Smooth muscle cell (in vitro differentiated cells): ENCODE results near the gene NT5C. TPM values are rescaled to one million over a fixed set of nuclear protein-coding genes. Genes with fewer than 3 reads are reported as not detected.

Source experiments
- DNase-seq: peaks from one replicate; lab custom pipeline; 2025; ENCODE audit not compliant: unreplicated experiment; lab: John Stamatoyannopoulos, UW
- H2AFZ ChIP-seq: fragments of 200-600 bp; sonication (generic); 2 replicates; pipeline ENCODE4 v1.6.0; 2016; ENCODE audit warnings: antibody characterized with exemption, low read depth, mild to moderate bottlenecking
- H3F3A ChIP-seq: fragments of 200-600 bp; sonication (generic); 2 replicates; pipeline ENCODE4 v1.6.0; 2017; ENCODE audit warnings: antibody characterized with exemption, low read depth
- H3K27ac ChIP-seq: fragments of 200-600 bp; sonication (generic); 2 replicates; pipeline ENCODE4 v1.5.1; 2016; ENCODE audit warnings: low read depth, mild to moderate bottlenecking
- H3K27me3 ChIP-seq: fragments of 200-600 bp; sonication (generic); 2 replicates; pipeline ENCODE4 v1.6.1; 2016; ENCODE audit warnings: low read depth, mild to moderate bottlenecking
- H3K36me3 ChIP-seq: fragments of 200-600 bp; sonication (generic); 2 replicates; pipeline ENCODE4 v1.5.1; 2016; ENCODE audit warnings: low read depth
- H3K4me1 ChIP-seq: fragments of 200-600 bp; sonication (generic); 2 replicates; pipeline ENCODE4 v1.5.1; 2016; ENCODE audit warnings: low read depth
- H3K4me2 ChIP-seq: fragments of 200-600 bp; sonication (generic); 2 replicates; pipeline ENCODE4 v1.6.0; 2016; ENCODE audit warnings: mild to moderate bottlenecking
- H3K4me3 ChIP-seq: fragments of 200-600 bp; sonication (generic); 2 replicates; pipeline ENCODE4 v1.5.1; 2016; ENCODE audit warnings: mild to moderate bottlenecking
- H3K79me2 ChIP-seq: fragments of 200-600 bp; sonication (generic); 2 replicates; pipeline ENCODE4 v1.6.0; 2016; ENCODE audit warnings: low read depth, mild to moderate bottlenecking
- H3K9ac ChIP-seq: fragments of 200-600 bp; sonication (generic); 2 replicates; pipeline ENCODE4 v1.6.0; 2016; ENCODE audit warnings: low read depth
- H3K9me3 ChIP-seq: fragments of 200-600 bp; sonication (generic); replicated peaks from 2 replicates; pipeline ENCODE4 v1.5.1; 2016; ENCODE audit warnings: low read depth
- H4K20me1 ChIP-seq: fragments of 200-600 bp; sonication (generic); 2 replicates; pipeline ENCODE4 v1.6.0; 2016; ENCODE audit warnings: low read depth
- CTCF ChIP-seq: fragments of 200-600 bp; sonication (generic); IDR thresholded peaks from 2 replicates; pipeline ENCODE4 v1.5.1; 2017; ENCODE audit warnings: borderline replicate concordance, mild to moderate bottlenecking, antibody characterized with exemption; ENCODE audit not compliant: insufficient read depth, poor library complexity, severe bottlenecking
- WGBS: methylation state at CpG from one replicate; pipeline ENCODE4 v1.1.7; 2016; ENCODE audit warnings: low lambda C conversion rate; 5-methylcytosine and 5-hydroxymethylcytosine counted together
- polyA plus RNA-seq: library from polyadenylated mRNA; unstranded; fragments of >200 nt; fragmentation: Nextera tagmentation; extraction: Ambion mirVana; gene quantifications from 2 replicates; pipeline ENCODE4 v1.2.1, GENCODE V29; 2016
- total RNA-seq: library from RNA; depleted of rRNA; stranded (reverse); fragments of >200 nt; gene quantifications from 2 replicates; pipeline ENCODE4 v1.2.3, GENCODE V29; 2014

Gene NT5C
- total and polyA plus RNA-seq, 2 experiments from 2014 or later = 39.9 to 46.8 TPM

- no peak for DNase-seq
- no peak for TF ChIP-seq CTCF
- no peaks in the 10 kb centered on the region for H4K20me1 ChIP-seq
- H3K4me1 ChIP-seq = peaks cover under 1% of the 10 kb centered on the region
- no peak overlapping the region for H3K4me3 ChIP-seq
- peaks cover 1% of the 10 kb centered on the region for H3K79me2 ChIP-seq
- no peak overlapping the region for H3K9ac ChIP-seq
- H2AFZ ChIP-seq = no peak overlapping the region
- H3K4me2 ChIP-seq = no peak overlapping the region
- H3K27me3 ChIP-seq = no peaks in the 10 kb centered on the region
- no peaks in the 10 kb centered on the region for H3K36me3 ChIP-seq
- no peaks in the 10 kb centered on the region for H3F3A ChIP-seq
- H3K9me3 ChIP-seq = no peaks in the 10 kb centered on the region
- H3K27ac ChIP-seq = no peak overlapping the region
Measured at GRCh38 chr17:75115555-75115954, 16.0 kb downstream of the NT5C start.

- TF ChIP-seq CTCF = no peak
- Histone ChIP-seq H3K79me2 (peaks cover 3% of the 10 kb centered on the region), H4K20me1 (no peaks in the 10 kb centered on the region), H3K9me3 (no peaks in the 10 kb centered on the region), H3K36me3 (no peaks in the 10 kb centered on the region), H2AFZ (no peak overlapping the region), H3K9ac (no peak overlapping the region), H3F3A (no peaks in the 10 kb centered on the region), H3K4me3 (peak overlapping the region; percentile 29), H3K4me1 (peaks cover 3% of the 10 kb centered on the region), H3K27me3 (no peaks in the 10 kb centered on the region), H3K27ac (no peak overlapping the region), H3K4me2 (peak overlapping the region; percentile 75)
- WGBS = 84% methylated on average over 19 of the region's 19 CpGs
- no peak for DNase-seq
Measured at GRCh38 chr17:75114552-75115314, 16.8 kb downstream of the NT5C start.

- Histone ChIP-seq H3K4me2 (peak overlapping the region; percentile 75), H3F3A (no peaks in the 10 kb centered on the region), H3K36me3 (no peaks in the 10 kb centered on the region), H4K20me1 (no peaks in the 10 kb centered on the region), H3K79me2 (peaks cover 3% of the 10 kb centered on the region), H3K27me3 (no peaks in the 10 kb centered on the region), H3K4me1 (peaks cover 3% of the 10 kb centered on the region), H3K27ac (no peak overlapping the region), H3K9me3 (no peaks in the 10 kb centered on the region), H3K4me3 (peak overlapping the region; percentile 29), H3K9ac (no peak overlapping the region), H2AFZ (no peak overlapping the region)
- DNase-seq = peak; percentile 52
- 31% methylated on average over 22 of the region's 22 CpGs for WGBS
- TF ChIP-seq CTCF = peak; percentile 92
Measured at GRCh38 chr17:75113798-75114551, 17.6 kb downstream of the NT5C start.
